Ecto neural progenitor cell (in vitro differentiated cells): ENCODE results near the gene MAP3K4.

Experiments
- DNase-seq: peaks from one replicate; pipeline ENCODE4 v3.0.0-alpha.2; 2018; ENCODE audit warnings: low spot score

MAP3K4 gene

GRCh38 chr6:161143663-161144430 lies 152.3 kb downstream of the MAP3K4 start:
- DNase-seq, result peak; percentile 19

GRCh38 chr6:161150136-161150535 lies 158.6 kb downstream of the MAP3K4 start:
- no peak for DNase-seq

GRCh38 chr6:161150566-161150965 lies 159.0 kb downstream of the MAP3K4 start:
- no peak for DNase-seq

GRCh38 chr6:161151059-161151645 lies 159.6 kb downstream of the MAP3K4 start:
- DNase-seq, result no peak

- DNase-seq, result no peak
Observed at GRCh38 chr6:161151660-161152526, 160.3 kb downstream of the MAP3K4 start.

- no peak for DNase-seq
Observed at GRCh38 chr6:161152527-161152862, 160.9 kb downstream of the MAP3K4 start.

GRCh38 chr6:161152907-161153662 lies 161.5 kb downstream of the MAP3K4 start:
- DNase-seq, result no peak

- no peak for DNase-seq
Observed at GRCh38 chr6:161153725-161154124, 162.2 kb downstream of the MAP3K4 start.

- DNase-seq, result no peak
Observed at GRCh38 chr6:161154796-161155335, 163.3 kb downstream of the MAP3K4 start.

GRCh38 chr6:161161121-161161520 lies 169.6 kb downstream of the MAP3K4 start:
- DNase-seq, result no peak

- no peak for DNase-seq
Observed at GRCh38 chr6:161161889-161162624, 170.5 kb downstream of the MAP3K4 start.

- no peak for DNase-seq
Observed at GRCh38 chr6:161162722-161163121, 171.2 kb downstream of the MAP3K4 start.

- DNase-seq, result no peak
Observed at GRCh38 chr6:161163466-161164181, 172.1 kb downstream of the MAP3K4 start.

GRCh38 chr6:161164182-161164625 lies 172.6 kb downstream of the MAP3K4 start:
- no peak for DNase-seq

GRCh38 chr6:161166176-161166575 lies 174.6 kb downstream of the MAP3K4 start:
- no peak for DNase-seq

GRCh38 chr6:161166677-161167076 lies 175.1 kb downstream of the MAP3K4 start:
- no peak for DNase-seq
